Osteocyte (in vitro differentiated cells): ENCODE data around the gene EFHD2. TPM values are rescaled to one million over a fixed set of nuclear protein-coding genes. Genes with fewer than 3 reads are reported as not detected.
"Not testable (repeated sequence)": the region's sequence is repeated elsewhere in the genome, so short reads cannot be mapped to it uniquely, and the experiment has no call there.

Experiments
- DNase-seq: peaks from one replicate; pipeline ENCODE4 v3.0.0; 2021; ENCODE audit warnings: mixed read lengths; ENCODE audit not compliant: unreplicated experiment; ENCODE audit errors: extremely low spot score
- H3K27ac Mint-ChIP-seq: one replicate; pipeline ENCODE4 v1.8.0; 2021; ENCODE audit warnings: mild to moderate bottlenecking, mixed read lengths; ENCODE audit not compliant: unreplicated experiment
- H3K27me3 Mint-ChIP-seq: one replicate; pipeline ENCODE4 v1.8.0; 2021; ENCODE audit warnings: mixed read lengths; ENCODE audit not compliant: unreplicated experiment
- H3K36me3 Mint-ChIP-seq: one replicate; pipeline ENCODE4 v1.8.0; 2021; ENCODE audit warnings: mixed read lengths; ENCODE audit not compliant: unreplicated experiment
- H3K4me1 Mint-ChIP-seq: one replicate; pipeline ENCODE4 v1.8.0; 2021; ENCODE audit warnings: mixed read lengths; ENCODE audit not compliant: unreplicated experiment
- H3K4me3 Mint-ChIP-seq: one replicate; pipeline ENCODE4 v1.8.0; 2021; ENCODE audit warnings: mild to moderate bottlenecking, moderate library complexity, mixed read lengths; ENCODE audit not compliant: unreplicated experiment
- H3K9me3 Mint-ChIP-seq: one replicate; pipeline ENCODE4 v1.8.0; 2021; ENCODE audit warnings: mixed read lengths; ENCODE audit not compliant: unreplicated experiment
- total RNA-seq: library from RNA; stranded (reverse); gene quantifications from 2 replicates; pipeline ENCODE4 v1.2.1, GENCODE V29; 2021
- TF ChIP-seq, protein P1 (sequence below): fragments of 200-600 bp; sonication (generic); IDR thresholded peaks from 2 replicates; pipeline ENCODE4 v1.5.0; 2021; ENCODE audit warnings: antibody characterized with exemption, mild to moderate bottlenecking, moderate library complexity

EFHD2 gene
- total RNA-seq, 1 donor from 2014 or later, result 20.3 TPM

- no peaks in the 10 kb centered on the region for H3K36me3 Mint-ChIP-seq
- TF ChIP-seq, protein P1, sequence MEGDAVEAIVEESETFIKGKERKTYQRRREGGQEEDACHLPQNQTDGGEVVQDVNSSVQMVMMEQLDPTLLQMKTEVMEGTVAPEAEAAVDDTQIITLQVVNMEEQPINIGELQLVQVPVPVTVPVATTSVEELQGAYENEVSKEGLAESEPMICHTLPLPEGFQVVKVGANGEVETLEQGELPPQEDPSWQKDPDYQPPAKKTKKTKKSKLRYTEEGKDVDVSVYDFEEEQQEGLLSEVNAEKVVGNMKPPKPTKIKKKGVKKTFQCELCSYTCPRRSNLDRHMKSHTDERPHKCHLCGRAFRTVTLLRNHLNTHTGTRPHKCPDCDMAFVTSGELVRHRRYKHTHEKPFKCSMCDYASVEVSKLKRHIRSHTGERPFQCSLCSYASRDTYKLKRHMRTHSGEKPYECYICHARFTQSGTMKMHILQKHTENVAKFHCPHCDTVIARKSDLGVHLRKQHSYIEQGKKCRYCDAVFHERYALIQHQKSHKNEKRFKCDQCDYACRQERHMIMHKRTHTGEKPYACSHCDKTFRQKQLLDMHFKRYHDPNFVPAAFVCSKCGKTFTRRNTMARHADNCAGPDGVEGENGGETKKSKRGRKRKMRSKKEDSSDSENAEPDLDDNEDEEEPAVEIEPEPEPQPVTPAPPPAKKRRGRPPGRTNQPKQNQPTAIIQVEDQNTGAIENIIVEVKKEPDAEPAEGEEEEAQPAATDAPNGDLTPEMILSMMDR, result no peak
- DNase-seq, result no peak
Measured at GRCh38 chr1:15455522-15455921, 45.8 kb downstream of the EFHD2 start.

GRCh38 chr1:15456313-15456954 is 46.7 kb downstream of the EFHD2 start, which contains the start of gene CELA2A:
Gene CELA2A (plus strand): TSS chr1:15456732. CDS start chr1:15456754, 22 bp downstream.
- no peak within 1 kb of the TSS for H3K27ac Mint-ChIP-seq

More at GRCh38 chr1:15455522-15455921, 45.8 kb downstream of the EFHD2 start:
- Mint-ChIP-seq H3K9me3 (no peaks in the 10 kb centered on the region), H3K27ac (no peak overlapping the region), H3K4me1 (peaks cover 15% of the 10 kb centered on the region), H3K4me3 (no peak overlapping the region), H3K27me3 (no peaks in the 10 kb centered on the region)

GRCh38 chr1:15457585-15457984 is 47.9 kb downstream of the EFHD2 start:
- Mint-ChIP-seq H3K36me3 (no peaks in the 10 kb centered on the region), H3K4me1 (peaks cover 15% of the 10 kb centered on the region), H3K27ac (no peak overlapping the region), H3K9me3 (no peaks in the 10 kb centered on the region), H3K27me3 (no peaks in the 10 kb centered on the region), H3K4me3 (no peak overlapping the region)
- no peak for DNase-seq
- TF ChIP-seq, protein P1, result no peak

More at GRCh38 chr1:15456313-15456954, 46.7 kb downstream of the EFHD2 start, which contains the start of gene CELA2A:
- Mint-ChIP-seq H3K4me1 (peaks cover 15% of the 10 kb centered on the region), H3K9me3 (no peaks in the 10 kb centered on the region), H3K4me3 (no peak within 1 kb of the TSS), H3K36me3 (no peaks in the 10 kb centered on the region), H3K27me3 (no peaks in the 10 kb centered on the region)
- no peak for DNase-seq
- TF ChIP-seq, protein P1, result no peak

- not testable (repeated sequence) for H3K4me3 Mint-ChIP-seq, DNase-seq, H3K27ac Mint-ChIP-seq, H3K27me3 Mint-ChIP-seq, H3K9me3 Mint-ChIP-seq, H3K36me3 Mint-ChIP-seq
- peaks cover 15% of the 10 kb centered on the region for H3K4me1 Mint-ChIP-seq
Measured at GRCh38 chr1:15458388-15458787, 48.7 kb downstream of the EFHD2 start.

DNA sequence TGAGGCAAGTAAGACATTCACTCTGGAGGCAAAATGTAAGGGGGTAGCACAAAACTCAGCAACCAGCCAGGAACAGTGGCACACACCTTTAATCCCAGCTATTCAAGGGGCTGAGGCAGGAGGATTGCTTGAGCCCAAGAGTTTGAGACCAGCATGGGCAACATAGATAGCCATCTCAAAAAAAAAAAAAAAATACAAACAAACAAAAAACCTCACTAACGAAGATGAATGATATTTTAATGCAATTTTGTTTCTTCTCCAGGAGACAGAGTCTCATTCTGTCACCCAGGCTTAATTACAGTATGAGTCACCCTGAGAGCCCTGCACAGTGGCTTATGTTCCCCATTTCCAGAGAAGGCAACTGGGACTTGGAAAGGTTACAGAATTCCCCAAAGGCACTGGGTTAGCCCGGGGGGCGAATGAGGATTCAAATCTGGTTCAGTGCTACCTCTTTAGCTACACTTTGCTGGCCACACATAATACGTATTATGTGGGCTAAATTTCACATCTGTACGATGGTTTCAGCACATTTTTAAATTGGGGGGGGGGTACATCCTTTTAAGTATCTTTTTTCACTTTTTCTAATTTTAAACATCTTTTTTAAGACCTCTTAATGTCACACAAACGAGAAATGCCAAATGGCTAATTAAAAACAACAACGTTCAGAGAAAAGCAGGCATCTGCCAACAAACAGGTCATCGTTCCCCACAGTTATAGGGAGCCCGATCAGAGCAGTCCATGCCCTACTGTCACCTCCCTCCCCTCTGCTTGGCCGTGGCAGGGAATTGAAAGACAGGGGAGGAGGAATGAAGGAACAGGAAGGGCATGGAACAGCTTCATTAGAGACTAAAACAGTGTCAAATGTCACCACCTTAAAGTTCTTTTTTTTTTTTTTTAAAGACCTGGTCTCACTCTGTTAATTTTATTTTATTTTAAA is 50.4 kb downstream of the EFHD2 start:
- H3K36me3 Mint-ChIP-seq, result no peaks in the 10 kb centered on the region
- peaks cover 5% of the 10 kb centered on the region for H3K4me1 Mint-ChIP-seq
- H3K27me3 Mint-ChIP-seq, result no peaks in the 10 kb centered on the region
- no peak overlapping the region for H3K4me3 Mint-ChIP-seq
- no peak overlapping the region for H3K27ac Mint-ChIP-seq
- TF ChIP-seq, protein P1, result no peak
- no peaks in the 10 kb centered on the region for H3K9me3 Mint-ChIP-seq
- DNase-seq, result no peak
